OCI-LY1 (cell line): ENCODE data around the gene LRMDA.

Experiments used
- H2AFZ ChIP-seq: fragments of 200-600 bp; sonication (generic), shearing (Covaris generic); 2 replicates; pipeline ENCODE4 v1.6.0; 2014; ENCODE audit warnings: antibody characterized with exemption, mild to moderate bottlenecking, low read length
- H3F3A ChIP-seq: fragments of 200-600 bp; sonication (generic), shearing (Covaris generic); 2 replicates; pipeline ENCODE4 v1.6.0; 2014; ENCODE audit warnings: mild to moderate bottlenecking, antibody characterized with exemption, low read length, moderate library complexity; ENCODE audit not compliant: insufficient read depth
- H3K27ac ChIP-seq: fragments of 200-600 bp; sonication (generic); 2 replicates; pipeline ENCODE4 v1.5.1; 2014; ENCODE audit warnings: low read length, mixed run types, mild to moderate bottlenecking, low read depth; ENCODE audit not compliant: poor library complexity, severe bottlenecking
- H3K27me3 ChIP-seq: fragments of 200-600 bp; sonication (generic); 2 replicates; pipeline ENCODE4 v1.6.0; 2014; ENCODE audit warnings: antibody characterized with exemption, mild to moderate bottlenecking, low read length, moderate library complexity; ENCODE audit not compliant: insufficient read depth
- H3K36me3 ChIP-seq: fragments of 200-600 bp; sonication (generic); 2 replicates; pipeline ENCODE4 v1.6.1; 2014; ENCODE audit warnings: mild to moderate bottlenecking, antibody characterized with exemption, low read length, moderate library complexity, mixed read lengths; ENCODE audit not compliant: insufficient read depth
- H3K4me1 ChIP-seq: fragments of 200-600 bp; sonication (generic); 2 replicates; pipeline ENCODE4 v1.5.1; 2014; ENCODE audit warnings: mild to moderate bottlenecking, low read length, moderate library complexity; ENCODE audit not compliant: insufficient read depth, severe bottlenecking
- H3K4me2 ChIP-seq: fragments of 200-600 bp; sonication (generic), shearing (Covaris generic); 2 replicates; pipeline ENCODE4 v1.6.1; 2014; ENCODE audit warnings: low read length
- H3K4me3 ChIP-seq: fragments of 200-600 bp; sonication (generic); 2 replicates; pipeline ENCODE4 v1.5.1; 2014; ENCODE audit warnings: low read length, low read depth, mild to moderate bottlenecking, mixed read lengths; ENCODE audit not compliant: poor library complexity, severe bottlenecking
- H3K79me2 ChIP-seq: fragments of 200-600 bp; shearing (Covaris generic); 2 replicates; pipeline ENCODE4 v1.6.1; 2016; ENCODE audit warnings: mixed run types, low read length, mixed read lengths; ENCODE audit not compliant: insufficient read depth
- H3K9ac ChIP-seq: fragments of 200-600 bp; sonication (generic), shearing (Covaris generic); 2 replicates; pipeline ENCODE4 v1.6.1; 2014; ENCODE audit warnings: mild to moderate bottlenecking, low read length, mixed read lengths
- H3K9me2 ChIP-seq: fragments of 200-600 bp; sonication (generic), shearing (Covaris generic); 2 replicates; pipeline ENCODE4 v1.6.1; 2014; ENCODE audit warnings: low read depth, mild to moderate bottlenecking, low read length, mixed read lengths
- H3K9me3 ChIP-seq: fragments of 200-600 bp; shearing (Covaris generic); 2 replicates; pipeline ENCODE4 v1.6.1; 2014; ENCODE audit warnings: low read length, mixed read lengths
- H4K20me1 ChIP-seq: fragments of 200-600 bp; sonication (generic), shearing (Covaris generic); 2 replicates; pipeline ENCODE4 v1.6.0; 2016; ENCODE audit warnings: mild to moderate bottlenecking, low read length; ENCODE audit not compliant: insufficient read depth
- EZH2 ChIP-seq: fragments of 200-600 bp; sonication (generic), shearing (Covaris generic); IDR thresholded peaks from 2 replicates; pipeline ENCODE4 v1.8.0; 2017; ENCODE audit warnings: borderline replicate concordance, mixed run types, mild to moderate bottlenecking, antibody characterized with exemption, low read length, moderate library complexity, mixed read lengths
- TF ChIP-seq, protein P1 (sequence below): fragments of 200-600 bp; sonication (generic), shearing (Covaris generic); IDR thresholded peaks from 2 replicates; pipeline ENCODE4 v1.5.1; 2017; ENCODE audit warnings: mild to moderate bottlenecking, antibody characterized with exemption, low read length, moderate library complexity, mixed read lengths

The LRMDA gene

DNA sequence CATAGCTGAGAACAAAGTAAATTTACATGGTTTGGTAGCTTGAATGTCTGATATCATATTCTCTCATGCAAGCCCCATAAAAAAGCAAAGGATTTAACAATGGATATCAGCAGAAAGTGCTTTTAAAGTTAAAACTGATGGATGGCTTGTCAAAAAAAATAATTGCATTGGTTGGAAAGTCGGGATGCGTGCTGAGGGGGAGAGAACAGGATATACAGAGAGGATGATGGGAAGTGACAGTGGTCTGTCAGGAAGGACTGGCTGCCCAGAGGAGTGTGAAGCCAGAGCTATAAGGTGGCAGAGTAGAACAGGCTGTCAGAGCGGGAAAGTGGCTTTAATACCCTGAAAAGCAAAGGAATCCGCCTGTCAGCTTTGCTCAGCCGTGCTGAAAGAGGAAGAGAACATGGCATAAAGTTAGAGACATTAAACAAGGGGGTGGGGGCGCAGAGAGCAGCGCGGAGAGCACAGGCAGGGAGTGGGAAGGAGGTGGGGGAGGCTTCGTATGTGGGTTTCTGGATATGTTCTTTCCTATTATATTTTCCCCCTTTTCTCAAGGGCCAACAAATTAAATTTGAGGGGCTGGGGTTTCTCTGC lies 493.0 kb downstream of the LRMDA start:
- Histone ChIP-seq H3F3A (no peaks in the 10 kb centered on the region), H3K4me3 (no peak overlapping the region), H3K27me3 (no peaks in the 10 kb centered on the region), H2AFZ (no peak overlapping the region), H3K79me2 (no peaks in the 10 kb centered on the region), H3K4me2 (no peak overlapping the region), H3K36me3 (no peaks in the 10 kb centered on the region), H3K9me3 (no peaks in the 10 kb centered on the region), H4K20me1 (no peaks in the 10 kb centered on the region), H3K9ac (no peak overlapping the region), H3K27ac (no peak overlapping the region), H3K4me1 (no peaks in the 10 kb centered on the region), H3K9me2 (no peaks in the 10 kb centered on the region)
- TF ChIP-seq, protein P1, sequence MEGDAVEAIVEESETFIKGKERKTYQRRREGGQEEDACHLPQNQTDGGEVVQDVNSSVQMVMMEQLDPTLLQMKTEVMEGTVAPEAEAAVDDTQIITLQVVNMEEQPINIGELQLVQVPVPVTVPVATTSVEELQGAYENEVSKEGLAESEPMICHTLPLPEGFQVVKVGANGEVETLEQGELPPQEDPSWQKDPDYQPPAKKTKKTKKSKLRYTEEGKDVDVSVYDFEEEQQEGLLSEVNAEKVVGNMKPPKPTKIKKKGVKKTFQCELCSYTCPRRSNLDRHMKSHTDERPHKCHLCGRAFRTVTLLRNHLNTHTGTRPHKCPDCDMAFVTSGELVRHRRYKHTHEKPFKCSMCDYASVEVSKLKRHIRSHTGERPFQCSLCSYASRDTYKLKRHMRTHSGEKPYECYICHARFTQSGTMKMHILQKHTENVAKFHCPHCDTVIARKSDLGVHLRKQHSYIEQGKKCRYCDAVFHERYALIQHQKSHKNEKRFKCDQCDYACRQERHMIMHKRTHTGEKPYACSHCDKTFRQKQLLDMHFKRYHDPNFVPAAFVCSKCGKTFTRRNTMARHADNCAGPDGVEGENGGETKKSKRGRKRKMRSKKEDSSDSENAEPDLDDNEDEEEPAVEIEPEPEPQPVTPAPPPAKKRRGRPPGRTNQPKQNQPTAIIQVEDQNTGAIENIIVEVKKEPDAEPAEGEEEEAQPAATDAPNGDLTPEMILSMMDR, result no peak
- no peak for TF ChIP-seq EZH2

DNA sequence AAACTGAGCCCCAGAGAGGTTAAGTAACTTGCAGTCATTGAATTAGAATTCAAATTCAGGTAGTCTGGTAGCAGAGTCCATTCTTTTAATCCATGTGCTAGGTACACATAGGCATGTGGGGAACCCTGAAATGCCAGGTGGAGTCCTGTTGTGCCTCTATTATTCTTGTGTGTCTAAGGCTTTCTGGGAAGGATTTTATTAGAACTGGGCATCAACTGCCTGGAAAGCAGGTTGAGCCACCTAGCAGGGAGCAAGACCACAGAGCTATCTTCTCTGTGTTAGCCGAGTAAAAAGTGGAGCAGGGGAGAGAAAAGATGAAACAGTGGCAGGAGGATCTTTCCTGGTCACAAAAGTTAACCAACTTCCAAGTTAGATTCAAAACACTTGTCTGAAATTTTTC lies 494.6 kb downstream of the LRMDA start:
- Histone ChIP-seq H3K36me3 (no peaks in the 10 kb centered on the region), H3K9ac (no peak overlapping the region), H3K9me3 (no peaks in the 10 kb centered on the region)

DNA sequence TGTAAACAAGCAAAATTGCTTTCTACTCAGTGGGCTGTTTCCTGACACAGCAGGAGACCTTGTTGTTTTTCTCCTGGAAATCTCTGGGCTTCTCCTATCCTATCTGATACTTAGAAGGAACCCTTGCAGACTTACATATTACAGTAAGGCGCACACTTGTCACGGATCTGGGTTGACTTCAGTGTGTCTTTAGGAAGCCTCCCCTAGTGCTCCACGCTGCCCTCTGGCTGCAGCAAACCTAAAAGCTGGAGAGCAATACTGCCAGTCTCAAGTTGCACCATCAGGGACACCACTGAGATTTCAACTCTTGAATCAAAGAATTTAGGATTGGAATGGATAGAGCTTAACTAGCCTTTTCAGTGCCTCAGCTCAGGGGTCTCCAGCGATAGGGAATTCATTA lies 495.3 kb downstream of the LRMDA start:
- Histone ChIP-seq H3K27ac (no peak overlapping the region), H3K36me3 (no peaks in the 10 kb centered on the region), H3K9me3 (no peaks in the 10 kb centered on the region), H2AFZ (no peak overlapping the region), H3K9me2 (no peaks in the 10 kb centered on the region), H3K79me2 (no peaks in the 10 kb centered on the region), H3K4me2 (no peak overlapping the region), H4K20me1 (no peaks in the 10 kb centered on the region), H3K9ac (no peak overlapping the region), H3K27me3 (no peaks in the 10 kb centered on the region), H3F3A (no peaks in the 10 kb centered on the region), H3K4me3 (no peak overlapping the region), H3K4me1 (no peaks in the 10 kb centered on the region)
- TF ChIP-seq, protein P1, result no peak
- TF ChIP-seq EZH2, result no peak

More for the DNA sequence above, 494.6 kb downstream of the LRMDA start:
- H3K4me2 ChIP-seq, result no peak overlapping the region
- no peaks in the 10 kb centered on the region for H3F3A ChIP-seq
- no peaks in the 10 kb centered on the region for H3K9me2 ChIP-seq
- H4K20me1 ChIP-seq, result no peaks in the 10 kb centered on the region
- H3K4me1 ChIP-seq, result no peaks in the 10 kb centered on the region
- no peak overlapping the region for H3K4me3 ChIP-seq
- TF ChIP-seq, protein P1, result no peak
- no peak for TF ChIP-seq EZH2
- no peaks in the 10 kb centered on the region for H3K79me2 ChIP-seq
- no peaks in the 10 kb centered on the region for H3K27me3 ChIP-seq
- no peak overlapping the region for H3K27ac ChIP-seq
- no peak overlapping the region for H2AFZ ChIP-seq
